ENCODE data around the gene MIPOL1.

- TF ChIP-seq REST (IDR thresholded peaks at IDR 0.05): no peak
- TF ChIP-seq CTCF (IDR thresholded peaks at IDR 0.05; ENCODE audit: low read depth, low read length, missing input control): no peak
- no peak for TF ChIP-seq MAX (IDR thresholded peaks at IDR 0.05)
- TF ChIP-seq GABPA (IDR thresholded peaks at IDR 0.05 in 1 of 2, conservative IDR thresholded peaks at IDR 0.05 in 1 of 2): no peak
- no peak for TF ChIP-seq YY1 (IDR thresholded peaks at IDR 0.05)
Observed at GRCh38 chr14:37580146-37580545, 382.4 kb downstream of the MIPOL1 start.
